Neutrophil (primary cell): ENCODE data around the gene KDM4B.

Source experiments
- H3K27ac ChIP-seq: fragments of 200-600 bp; sonication (generic); 2 replicates; pipeline ENCODE4 v1.5.1; 2016; ENCODE audit warnings: mild to moderate bottlenecking, moderate library complexity
- H3K27me3 ChIP-seq: fragments of 200-600 bp; sonication (generic); 2 replicates; pipeline ENCODE4 v1.6.0; 2016; ENCODE audit warnings: mild to moderate bottlenecking
- H3K36me3 ChIP-seq: fragments of 200-600 bp; sonication (generic); 2 replicates; pipeline ENCODE4 v1.5.1; 2017
- H3K4me1 ChIP-seq, 2 experiments: fragments of 200-600 bp in 1 of 2; sonication (generic) in 1 of 2; 1 replicate in 1 of 2; 2 replicates in 1 of 2; pipeline versions ENCODE4 v1.5.1 to v1.6.1; 2013 to 2016; ENCODE audit warnings: low read depth in 1 of 2, low read length in 1 of 2, mild to moderate bottlenecking in 1 of 2, moderate library complexity in 1 of 2; ENCODE audit not compliant: control insufficient read depth in 1 of 2, insufficient read depth in 1 of 2
- H3K4me3 ChIP-seq, 2 experiments: fragments of 200-600 bp in 1 of 2; sonication (generic) in 1 of 2; 1 replicate in 1 of 2; 2 replicates in 1 of 2; pipeline ENCODE4 v1.5.1; 2013 to 2016; ENCODE audit warnings: low read depth in 1 of 2, low read length in 1 of 2, mild to moderate bottlenecking in 1 of 2, moderate library complexity in 1 of 2
- H3K9me3 ChIP-seq: fragments of 200-600 bp; sonication (generic); 2 replicates; pipeline ENCODE4 v1.5.1; 2016
- CTCF ChIP-seq: fragments of 200-600 bp; sonication (generic); IDR thresholded peaks from 2 replicates; pipeline ENCODE4 v1.5.1; 2016; ENCODE audit warnings: antibody characterized with exemption

The KDM4B gene

GRCh38 chr19:5013761-5014160, 44.8 kb downstream of the KDM4B start:
- Histone ChIP-seq H3K36me3 (peaks cover 53% of the 10 kb centered on the region), H3K27me3 (no peaks in the 10 kb centered on the region), H3K9me3 (no peaks in the 10 kb centered on the region), H3K4me3 (no peak overlapping the region), H3K27ac (no peak overlapping the region), H3K4me1 (no peaks in the 10 kb centered on the region)
- TF ChIP-seq CTCF: no peak

- H3K27ac ChIP-seq: no peak overlapping the region
- no peaks in the 10 kb centered on the region for H3K9me3 ChIP-seq
- TF ChIP-seq CTCF: no peak
- no peak overlapping the region for H3K4me3 ChIP-seq
- H3K27me3 ChIP-seq: no peaks in the 10 kb centered on the region
- H3K36me3 ChIP-seq: peaks cover 60% of the 10 kb centered on the region
- no peaks in the 10 kb centered on the region for H3K4me1 ChIP-seq
Observed at GRCh38 chr19:5014941-5015340, 46.0 kb downstream of the KDM4B start.

- no peak for TF ChIP-seq CTCF
- H3K27me3 ChIP-seq: no peaks in the 10 kb centered on the region
- no peak overlapping the region for H3K4me3 ChIP-seq
- H3K27ac ChIP-seq: no peak overlapping the region
- no peaks in the 10 kb centered on the region for H3K9me3 ChIP-seq
- H3K36me3 ChIP-seq: peaks cover 64% of the 10 kb centered on the region
- no peaks in the 10 kb centered on the region for H3K4me1 ChIP-seq
Observed at GRCh38 chr19:5016268-5016667, 47.4 kb downstream of the KDM4B start.

- H3K36me3 ChIP-seq: peaks cover 61% of the 10 kb centered on the region
Observed at GRCh38 chr19:5016781-5017180, 47.9 kb downstream of the KDM4B start.

GRCh38 chr19:5017235-5017634, 48.3 kb downstream of the KDM4B start:
- H3K4me1 ChIP-seq: no peaks in the 10 kb centered on the region
- H3K27me3 ChIP-seq: no peaks in the 10 kb centered on the region
- H3K36me3 ChIP-seq: peaks cover 62% of the 10 kb centered on the region
- no peak for TF ChIP-seq CTCF
- H3K9me3 ChIP-seq: no peaks in the 10 kb centered on the region
- H3K27ac ChIP-seq: peak overlapping the region; percentile 13
- H3K4me3 ChIP-seq: no peak overlapping the region

More at GRCh38 chr19:5016781-5017180, 47.9 kb downstream of the KDM4B start:
- TF ChIP-seq CTCF: no peak
- no peaks in the 10 kb centered on the region for H3K27me3 ChIP-seq
- no peak overlapping the region for H3K4me3 ChIP-seq
- no peak overlapping the region for H3K27ac ChIP-seq
- H3K4me1 ChIP-seq: no peaks in the 10 kb centered on the region
- no peaks in the 10 kb centered on the region for H3K9me3 ChIP-seq
